Measurements from ENCODE around the gene HHAT.

GRCh38 chr1:210624722-210625121 is 296.0 kb downstream of the HHAT start:
- no peak for TF ChIP-seq CTCF (conservative IDR thresholded peaks at IDR 0.05; ENCODE audit: low read length)
- TF ChIP-seq EZH2phosphoT487 (IDR thresholded peaks at IDR 0.05; ENCODE audit: borderline replicate concordance), result no peak

Data from Loucy (cell line).